GM20000 (cell line): ENCODE data around the gene GDNF.

Experiments used
- DNase-seq: peaks from one replicate; pipeline ENCODE4 v3.0.0; 2012; ENCODE audit warnings: low spot score
- TF ChIP-seq, protein P1 (sequence below): IDR thresholded peaks from 2 replicates; pipeline ENCODE4 v1.5.1; 2012; ENCODE audit warnings: mild to moderate bottlenecking, control low read depth; ENCODE audit errors: extremely low read depth, missing control alignments

Gene GDNF

DNA sequence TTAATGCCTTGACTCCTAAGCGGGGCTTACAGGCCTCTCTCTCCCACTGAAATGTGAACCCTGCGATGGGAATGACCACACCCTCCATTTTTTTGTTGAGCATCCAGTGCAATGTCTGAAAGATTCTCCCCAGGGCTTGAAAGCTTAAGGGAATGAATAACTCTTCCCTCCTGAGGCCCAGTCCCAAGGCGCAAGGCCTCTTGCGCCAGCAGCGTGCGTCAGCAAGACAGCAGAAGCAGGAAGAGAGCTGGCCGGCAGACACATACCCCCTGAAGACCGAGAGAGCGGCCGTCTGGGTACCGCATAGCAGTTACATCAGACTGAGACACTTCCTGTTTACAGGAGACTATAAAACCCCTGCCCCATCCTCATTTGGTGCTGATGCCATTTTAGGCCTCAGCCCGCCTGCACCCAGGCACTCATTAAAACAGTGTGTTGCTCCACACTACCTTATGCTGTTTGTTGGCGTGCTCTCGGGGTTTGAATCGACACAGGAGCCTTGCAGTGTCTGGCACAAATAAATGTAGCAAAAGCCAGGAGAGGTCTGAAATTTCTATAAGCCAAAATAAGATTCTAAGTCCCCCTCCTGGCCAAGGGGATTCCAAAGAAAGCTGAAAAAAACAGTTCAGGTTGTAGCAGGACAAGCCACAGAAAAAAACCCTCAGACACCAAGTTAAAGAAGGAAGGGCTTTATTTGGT, 62.3 kb downstream of the GDNF start:
- TF ChIP-seq, protein P1, sequence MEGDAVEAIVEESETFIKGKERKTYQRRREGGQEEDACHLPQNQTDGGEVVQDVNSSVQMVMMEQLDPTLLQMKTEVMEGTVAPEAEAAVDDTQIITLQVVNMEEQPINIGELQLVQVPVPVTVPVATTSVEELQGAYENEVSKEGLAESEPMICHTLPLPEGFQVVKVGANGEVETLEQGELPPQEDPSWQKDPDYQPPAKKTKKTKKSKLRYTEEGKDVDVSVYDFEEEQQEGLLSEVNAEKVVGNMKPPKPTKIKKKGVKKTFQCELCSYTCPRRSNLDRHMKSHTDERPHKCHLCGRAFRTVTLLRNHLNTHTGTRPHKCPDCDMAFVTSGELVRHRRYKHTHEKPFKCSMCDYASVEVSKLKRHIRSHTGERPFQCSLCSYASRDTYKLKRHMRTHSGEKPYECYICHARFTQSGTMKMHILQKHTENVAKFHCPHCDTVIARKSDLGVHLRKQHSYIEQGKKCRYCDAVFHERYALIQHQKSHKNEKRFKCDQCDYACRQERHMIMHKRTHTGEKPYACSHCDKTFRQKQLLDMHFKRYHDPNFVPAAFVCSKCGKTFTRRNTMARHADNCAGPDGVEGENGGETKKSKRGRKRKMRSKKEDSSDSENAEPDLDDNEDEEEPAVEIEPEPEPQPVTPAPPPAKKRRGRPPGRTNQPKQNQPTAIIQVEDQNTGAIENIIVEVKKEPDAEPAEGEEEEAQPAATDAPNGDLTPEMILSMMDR, result no peak
- no peak for DNase-seq

DNA sequence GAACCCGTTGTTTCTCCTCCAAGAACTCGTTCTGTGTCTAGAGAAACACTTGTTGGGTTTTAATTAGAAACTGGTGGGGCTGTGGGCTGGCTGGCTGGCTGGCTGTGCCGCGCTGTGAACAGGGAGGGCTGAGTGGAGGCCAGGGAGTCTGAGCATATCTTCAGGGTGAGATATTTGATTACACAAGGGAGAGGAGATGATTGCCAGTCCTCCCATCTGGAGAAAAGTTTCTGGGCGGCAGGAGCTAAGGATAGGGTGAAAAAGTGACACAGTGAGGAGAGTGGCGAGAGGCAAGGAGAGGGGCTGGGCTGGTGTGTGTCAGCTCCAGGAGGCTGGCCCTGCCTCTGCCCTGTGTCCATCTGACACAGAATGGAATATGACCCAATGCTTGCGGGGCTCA, 63.0 kb downstream of the GDNF start:
- DNase-seq, result no peak
- TF ChIP-seq, protein P1, result no peak

DNA sequence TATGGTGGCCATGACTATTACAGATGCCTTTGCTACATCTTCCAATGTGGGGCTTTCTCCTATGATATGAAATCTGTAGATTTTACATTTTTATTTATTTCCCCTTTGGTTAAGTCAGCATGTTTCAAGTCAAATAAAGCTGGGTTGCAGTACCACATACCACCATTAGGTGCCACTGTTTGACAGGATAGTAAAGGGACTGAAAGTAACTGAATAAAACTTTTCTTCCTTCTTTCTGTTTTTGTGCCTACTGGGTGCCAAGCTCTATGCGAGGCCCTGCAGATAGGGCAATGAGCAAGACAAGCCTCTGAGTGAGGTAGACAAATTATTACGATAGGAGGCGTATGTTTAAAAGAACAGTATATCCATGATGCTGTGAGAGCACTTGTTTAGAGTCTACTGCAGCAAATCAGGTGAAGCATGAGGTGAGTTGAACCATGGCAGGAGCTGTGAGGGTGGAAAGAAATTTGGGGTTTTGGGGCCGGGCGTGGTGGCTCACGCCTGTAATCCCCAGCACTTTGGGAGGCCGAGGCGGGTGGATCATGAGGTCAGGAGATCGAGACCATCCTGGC, 64.8 kb downstream of the GDNF start:
- DNase-seq, result no peak
- TF ChIP-seq, protein P1, result peak; percentile 12

DNA sequence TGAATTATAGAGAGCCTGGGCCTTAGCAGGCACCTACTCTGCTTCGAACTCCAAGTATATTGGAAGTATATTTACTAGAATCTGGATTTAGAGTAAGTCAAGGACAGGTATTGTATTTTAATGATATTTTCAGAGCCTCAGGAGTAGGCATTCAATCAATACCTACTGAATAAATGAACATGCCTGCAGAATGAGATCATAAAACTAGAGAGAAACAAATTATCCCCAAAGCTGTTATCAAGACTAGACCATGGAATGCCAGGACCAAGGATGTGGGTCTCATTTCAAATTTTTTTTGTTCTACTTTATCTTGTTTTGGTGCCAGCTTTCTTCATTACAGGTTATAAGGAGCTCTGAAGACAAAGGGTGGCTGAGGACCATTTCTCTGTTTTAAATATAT, 66.0 kb downstream of the GDNF start:
- TF ChIP-seq, protein P1, result no peak
- DNase-seq, result no peak

DNA sequence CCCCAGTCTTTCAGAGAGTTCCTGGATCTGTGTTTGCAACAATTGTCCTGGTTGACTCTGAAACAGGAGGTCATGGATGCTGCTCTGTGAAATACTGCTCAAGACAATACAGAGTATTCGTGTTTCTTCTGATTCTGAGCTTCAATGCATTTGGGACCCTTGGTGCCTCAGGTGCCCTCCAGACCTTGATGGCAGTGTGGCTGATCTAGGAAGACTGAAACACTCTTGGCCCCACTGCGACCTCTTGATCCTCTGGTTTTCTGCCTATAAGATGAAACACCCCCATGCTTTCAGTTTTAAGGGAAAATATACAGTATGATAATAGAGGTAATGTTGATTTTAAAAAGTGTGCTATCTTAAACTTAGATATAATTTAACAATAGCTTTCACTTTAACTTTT, 67.6 kb downstream of the GDNF start:
- TF ChIP-seq, protein P1, result no peak
- DNase-seq, result no peak

DNA sequence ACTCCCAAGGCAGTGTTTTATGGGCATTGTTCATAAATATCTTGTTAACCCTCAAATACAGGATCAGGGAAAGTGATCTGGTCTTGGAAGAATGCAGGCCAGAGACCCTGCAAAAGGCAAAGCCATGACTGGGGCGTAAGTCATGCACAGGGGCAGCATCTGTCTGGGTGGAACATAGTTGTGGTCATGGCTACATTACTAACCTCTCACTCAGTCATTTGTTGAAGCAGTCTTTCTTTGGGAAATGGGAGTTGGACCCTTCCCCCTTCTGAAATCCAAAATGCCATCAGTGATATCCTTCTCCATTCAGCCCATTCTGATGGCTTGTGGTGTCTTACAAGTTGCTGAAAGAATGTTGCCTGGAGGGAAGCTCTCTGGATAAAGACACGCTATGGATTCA, 68.1 kb downstream of the GDNF start:
- no peak for DNase-seq

DNA sequence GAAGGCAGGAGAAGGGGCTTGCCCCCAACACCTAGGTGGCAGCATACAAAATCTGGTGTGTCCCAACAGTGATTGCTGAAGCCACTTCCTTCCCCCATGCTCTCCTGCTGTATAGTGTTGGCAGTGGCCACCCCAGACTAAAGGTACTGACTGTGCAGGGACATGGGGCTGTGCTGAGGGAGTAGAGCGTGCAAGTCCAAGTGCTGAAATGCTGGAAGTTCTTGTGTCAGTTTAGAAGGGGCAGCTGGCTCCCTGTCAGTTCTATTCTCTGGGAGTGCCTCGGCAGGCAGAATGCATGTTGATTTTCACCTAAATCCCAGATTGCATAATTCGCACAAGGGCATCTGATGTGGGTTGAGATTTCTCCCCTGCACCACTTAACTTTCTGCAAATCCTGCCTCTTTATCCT, 68.6 kb downstream of the GDNF start:
- DNase-seq, result no peak
- TF ChIP-seq, protein P1, result no peak

More for the DNA sequence above, 68.1 kb downstream of the GDNF start:
- TF ChIP-seq, protein P1, result no peak
